ENCODE results near the gene FTL. TPM values are rescaled to one million over a fixed set of nuclear protein-coding genes. Genes with fewer than 3 reads are reported as not detected.

Gene FTL
- total RNA-seq, 1 experiment from 2014 or later, result 1,983 TPM

DNA sequence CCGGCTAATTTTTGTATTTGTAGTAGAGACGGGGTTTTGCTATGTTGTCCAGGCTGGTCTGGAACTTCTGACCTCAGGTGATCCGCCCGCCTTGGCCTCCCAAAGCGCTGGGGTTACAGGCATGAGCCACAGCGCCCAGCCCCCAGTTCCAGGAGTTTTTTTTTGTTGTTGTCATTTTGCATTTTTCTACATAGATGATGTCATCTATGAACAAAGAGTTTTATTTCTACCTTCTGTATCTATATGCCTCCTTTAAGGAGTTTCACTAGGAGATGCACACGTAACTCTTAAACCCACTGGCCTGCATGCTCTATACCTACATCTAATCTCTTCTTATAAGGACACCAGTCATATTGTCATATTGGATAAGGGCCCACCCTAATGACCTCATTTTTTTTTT, 26.9 kb upstream of the FTL start:
- Histone ChIP-seq H3K36me3 (ENCODE audit: insufficient read depth, low read length, poor library complexity, severe bottlenecking) (no peaks in the 10 kb centered on the region), H3K27me3 (replicated peaks; ENCODE audit: insufficient read depth, low read depth, low read length, poor library complexity) (no peaks in the 10 kb centered on the region), H3K4me1 (ENCODE audit: insufficient read depth, low read length, poor library complexity, severe bottlenecking) (no peaks in the 10 kb centered on the region), H3K9me3 (ENCODE audit: low read depth, low read length, poor library complexity, severe bottlenecking) (peaks cover 4% of the 10 kb centered on the region), H3K27ac (ENCODE audit: low read depth, low read length, poor library complexity, severe bottlenecking) (no peak overlapping the region), H3K4me3 (ENCODE audit: low read depth, low read length, poor library complexity, severe bottlenecking) (no peak overlapping the region)
- BruUV-seq (replicated peaks), result no TSS peak
- intact Hi-C loops (cut with micrococcal nuclease; ENCODE audit: unreplicated experiment), result no loop called here
- ChIA-PET POLR2A (ENCODE audit: low non-redundant PET) (no interaction called here), CTCF (no interaction called here)
- TF ChIP-seq, protein P1, sequence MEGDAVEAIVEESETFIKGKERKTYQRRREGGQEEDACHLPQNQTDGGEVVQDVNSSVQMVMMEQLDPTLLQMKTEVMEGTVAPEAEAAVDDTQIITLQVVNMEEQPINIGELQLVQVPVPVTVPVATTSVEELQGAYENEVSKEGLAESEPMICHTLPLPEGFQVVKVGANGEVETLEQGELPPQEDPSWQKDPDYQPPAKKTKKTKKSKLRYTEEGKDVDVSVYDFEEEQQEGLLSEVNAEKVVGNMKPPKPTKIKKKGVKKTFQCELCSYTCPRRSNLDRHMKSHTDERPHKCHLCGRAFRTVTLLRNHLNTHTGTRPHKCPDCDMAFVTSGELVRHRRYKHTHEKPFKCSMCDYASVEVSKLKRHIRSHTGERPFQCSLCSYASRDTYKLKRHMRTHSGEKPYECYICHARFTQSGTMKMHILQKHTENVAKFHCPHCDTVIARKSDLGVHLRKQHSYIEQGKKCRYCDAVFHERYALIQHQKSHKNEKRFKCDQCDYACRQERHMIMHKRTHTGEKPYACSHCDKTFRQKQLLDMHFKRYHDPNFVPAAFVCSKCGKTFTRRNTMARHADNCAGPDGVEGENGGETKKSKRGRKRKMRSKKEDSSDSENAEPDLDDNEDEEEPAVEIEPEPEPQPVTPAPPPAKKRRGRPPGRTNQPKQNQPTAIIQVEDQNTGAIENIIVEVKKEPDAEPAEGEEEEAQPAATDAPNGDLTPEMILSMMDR (conservative IDR thresholded peaks at IDR 0.05; ENCODE audit: low read depth, low read length), result no peak
- no peak for TF ChIP-seq EZH2 (IDR thresholded peaks at IDR 0.05; ENCODE audit: borderline replicate concordance, low read depth, low read length, poor library complexity, severe bottlenecking)
- DNase-seq (ENCODE audit: low spot score), result no peak

DNA sequence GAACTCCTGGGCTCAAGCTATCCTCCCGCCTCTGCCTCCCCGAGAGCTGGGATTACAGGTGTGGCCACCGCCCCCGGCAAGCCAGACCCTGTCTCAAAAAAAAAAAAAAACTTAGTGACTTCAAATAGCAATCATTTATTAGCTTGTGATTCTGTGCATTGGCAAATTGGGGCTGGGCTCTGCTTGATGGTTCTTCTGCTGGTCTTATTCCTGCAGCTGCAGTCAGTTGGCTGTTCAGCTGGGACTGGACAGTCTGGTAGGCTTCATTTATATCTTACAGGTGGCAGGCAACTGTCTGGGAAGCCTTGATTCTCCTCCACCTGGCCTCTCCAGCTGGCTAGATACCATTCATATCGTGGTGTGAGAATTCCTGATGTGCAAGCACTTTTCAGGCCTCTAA, 24.2 kb upstream of the FTL start:
- intact Hi-C loops (cut with micrococcal nuclease; ENCODE audit: unreplicated experiment), result no loop called here
- POLR2A ChIA-PET (ENCODE audit: low non-redundant PET), result no interaction called here
- H3K9me3 ChIP-seq (ENCODE audit: low read depth, low read length, poor library complexity, severe bottlenecking), result peaks cover 4% of the 10 kb centered on the region
- no peaks in the 10 kb centered on the region for H3K4me1 ChIP-seq (ENCODE audit: insufficient read depth, low read length, poor library complexity, severe bottlenecking)
- no peak for TF ChIP-seq EZH2 (IDR thresholded peaks at IDR 0.05; ENCODE audit: borderline replicate concordance, low read depth, low read length, poor library complexity, severe bottlenecking)
- TF ChIP-seq, protein P1 (conservative IDR thresholded peaks at IDR 0.05; ENCODE audit: low read depth, low read length), result no peak
- no TSS peak for BruUV-seq (replicated peaks)
- H3K4me3 ChIP-seq (ENCODE audit: low read depth, low read length, poor library complexity, severe bottlenecking), result no peak overlapping the region
- CTCF ChIA-PET, result no interaction called here
- no peak overlapping the region for H3K27ac ChIP-seq (ENCODE audit: low read depth, low read length, poor library complexity, severe bottlenecking)
- H3K27me3 ChIP-seq (replicated peaks; ENCODE audit: insufficient read depth, low read depth, low read length, poor library complexity), result no peaks in the 10 kb centered on the region
- no peaks in the 10 kb centered on the region for H3K36me3 ChIP-seq (ENCODE audit: insufficient read depth, low read length, poor library complexity, severe bottlenecking)
- no peak for DNase-seq (ENCODE audit: low spot score)

DNA sequence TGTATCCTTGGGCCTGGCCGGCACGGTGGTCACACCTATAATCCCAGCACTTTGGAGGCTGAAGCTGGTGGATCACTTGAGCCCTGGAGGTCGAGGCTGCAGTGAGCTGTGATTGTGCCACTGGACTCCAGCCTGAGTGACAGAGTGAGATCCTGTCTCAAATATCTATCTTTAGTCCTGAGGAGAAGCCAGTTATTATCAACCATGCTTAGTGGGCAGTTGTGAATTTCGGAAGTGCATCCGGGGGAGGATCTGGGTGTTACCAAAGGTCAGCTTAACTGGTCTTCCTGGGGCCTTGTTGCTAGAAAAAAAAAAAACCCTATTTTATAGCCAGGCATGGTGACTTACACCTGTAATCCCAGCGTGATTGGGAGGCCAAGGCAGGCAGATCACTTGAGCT, 22.0 kb upstream of the FTL start:
- no peaks in the 10 kb centered on the region for H3K4me1 ChIP-seq (ENCODE audit: insufficient read depth, low read length, poor library complexity, severe bottlenecking)
- BruUV-seq (replicated peaks), result no TSS peak
- intact Hi-C loops (cut with micrococcal nuclease; ENCODE audit: unreplicated experiment), result no loop called here
- POLR2A ChIA-PET (ENCODE audit: low non-redundant PET), result no interaction called here
- no peaks in the 10 kb centered on the region for H3K27me3 ChIP-seq (replicated peaks; ENCODE audit: insufficient read depth, low read depth, low read length, poor library complexity)
- CTCF ChIA-PET, result no interaction called here
- peaks cover 4% of the 10 kb centered on the region for H3K9me3 ChIP-seq (ENCODE audit: low read depth, low read length, poor library complexity, severe bottlenecking)
- no peak overlapping the region for H3K27ac ChIP-seq (ENCODE audit: low read depth, low read length, poor library complexity, severe bottlenecking)
- no peak for DNase-seq (ENCODE audit: low spot score)
- H3K4me3 ChIP-seq (ENCODE audit: low read depth, low read length, poor library complexity, severe bottlenecking), result no peak overlapping the region
- no peak for TF ChIP-seq EZH2 (IDR thresholded peaks at IDR 0.05; ENCODE audit: borderline replicate concordance, low read depth, low read length, poor library complexity, severe bottlenecking)
- TF ChIP-seq, protein P1 (conservative IDR thresholded peaks at IDR 0.05; ENCODE audit: low read depth, low read length), result no peak
- no peaks in the 10 kb centered on the region for H3K36me3 ChIP-seq (ENCODE audit: insufficient read depth, low read length, poor library complexity, severe bottlenecking)
